OCI-M2 (cell line): Measurements from ENCODE around the gene EXD3.
"Not testable (repeated sequence)": the region's sequence is repeated elsewhere in the genome, so short reads cannot be mapped to it uniquely, and the experiment has no call there.

Experiments
- DNase-seq: peaks from one replicate; lab custom pipeline; 2025; ENCODE audit not compliant: unreplicated experiment; lab: John Stamatoyannopoulos, UW

Gene EXD3

DNA sequence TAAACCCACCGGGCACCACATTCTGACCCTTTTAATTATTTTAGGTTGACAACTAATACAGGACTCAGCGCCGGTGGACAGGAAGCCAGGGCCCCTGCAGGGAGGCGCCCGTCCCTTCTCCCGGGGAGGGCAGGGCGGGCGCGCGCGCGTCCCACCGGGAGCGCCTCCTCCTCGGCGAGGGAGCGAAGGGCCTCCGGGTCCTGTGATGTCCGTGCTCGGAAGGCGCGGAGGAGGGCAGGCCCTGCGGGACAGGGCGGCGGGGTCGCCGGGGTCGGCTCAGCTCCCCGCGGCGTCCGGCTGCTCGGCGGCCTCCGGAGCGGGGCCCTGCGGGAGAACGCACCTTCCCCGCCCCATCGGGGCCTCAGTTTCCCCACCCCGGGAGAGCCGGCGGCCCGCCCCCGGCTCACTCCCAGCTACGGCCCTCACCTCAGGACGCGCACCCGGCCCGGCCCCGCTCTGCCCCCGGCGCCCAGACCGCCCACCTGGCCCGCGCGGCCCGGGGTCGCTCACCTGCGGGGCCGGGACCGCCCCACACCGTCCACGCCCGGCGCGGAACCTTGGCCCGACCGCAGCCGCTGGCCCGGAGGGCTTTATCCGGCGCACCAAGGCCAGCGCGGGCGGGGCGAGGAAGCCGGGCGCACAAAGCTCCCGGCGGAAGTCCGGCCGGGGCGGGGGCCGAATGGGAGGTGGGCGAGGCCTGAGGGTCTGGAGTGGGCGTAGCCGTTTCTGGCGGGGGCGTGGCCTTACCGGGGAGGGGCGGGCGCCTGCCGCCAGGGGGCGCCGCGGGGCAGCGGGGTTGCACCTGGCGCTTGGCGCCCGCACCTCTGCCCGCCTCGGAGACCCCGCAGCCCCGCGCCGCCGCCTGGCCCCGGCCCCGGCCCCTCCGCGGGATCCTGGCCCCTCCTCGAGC, at the start of gene EXD3, which contains the start of gene NOXA1:
EXD3 (minus strand) TSS at position 559 of the 910 bp plus-strand sequence. CDS start 27,805 bp downstream, outside the sequence.
NOXA1 (plus strand) TSS at position 790 of the 910 bp plus-strand sequence. CDS start 137 bp downstream, outside the sequence.
- DNase-seq: peak; percentile 30

GRCh38 chr9:137470785-137471184, 47.8 kb upstream of the EXD3 start:
- no peak for DNase-seq

- no peak for DNase-seq
Observed at GRCh38 chr9:137467896-137468295, 44.9 kb upstream of the EXD3 start.

DNA sequence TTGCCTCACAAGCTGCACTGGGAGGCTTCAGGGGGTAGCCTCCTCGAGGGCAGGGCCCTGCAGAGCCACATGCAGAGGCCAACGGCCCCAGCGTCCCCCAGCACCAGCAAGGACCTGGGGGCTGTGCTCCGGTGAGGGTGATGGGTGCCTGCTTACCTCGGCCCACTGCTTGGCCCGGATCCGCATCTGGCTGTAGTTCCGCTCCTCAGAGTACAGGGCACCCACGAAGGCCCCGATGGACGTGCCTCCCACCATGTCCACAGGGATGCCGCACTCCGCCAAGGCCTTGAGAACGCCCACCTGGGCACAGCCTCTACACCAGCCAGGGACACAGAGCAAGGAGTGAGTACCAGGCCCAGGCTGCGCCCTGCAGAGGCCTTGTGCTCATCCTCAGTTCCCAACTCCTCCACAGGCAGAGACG, 44.2 kb upstream of the EXD3 start:
- no peak for DNase-seq

DNA sequence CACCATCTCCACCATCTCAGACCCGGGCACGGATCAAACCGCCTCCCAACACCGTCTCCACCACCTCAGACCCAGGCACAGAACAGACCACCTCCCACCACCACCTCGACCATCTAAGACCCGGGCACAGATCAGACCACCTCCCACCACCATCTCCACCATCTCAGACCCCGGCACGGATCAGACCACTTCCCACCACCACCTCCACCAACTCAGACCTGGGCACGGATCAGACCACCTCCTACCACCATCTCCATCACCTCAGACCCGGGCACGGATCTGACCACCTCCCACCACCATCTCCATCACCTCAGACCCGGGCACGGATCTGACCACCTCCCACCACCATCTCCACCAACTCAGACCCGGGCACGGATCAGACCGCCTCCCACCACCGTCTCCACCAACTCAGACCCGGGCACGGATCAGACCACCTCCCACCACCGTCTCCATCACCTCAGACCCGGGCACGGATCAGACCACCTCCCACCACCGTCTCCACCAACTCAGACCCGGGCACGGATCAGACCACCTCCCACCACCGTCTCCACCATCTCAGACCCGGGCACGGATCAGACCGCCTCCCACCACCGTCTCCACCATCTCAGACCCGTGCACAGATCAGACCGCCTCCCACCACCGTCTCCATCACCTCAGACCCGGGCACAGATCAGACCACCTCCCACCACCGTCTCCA, 43.6 kb upstream of the EXD3 start:
- not testable (repeated sequence) for DNase-seq

DNA sequence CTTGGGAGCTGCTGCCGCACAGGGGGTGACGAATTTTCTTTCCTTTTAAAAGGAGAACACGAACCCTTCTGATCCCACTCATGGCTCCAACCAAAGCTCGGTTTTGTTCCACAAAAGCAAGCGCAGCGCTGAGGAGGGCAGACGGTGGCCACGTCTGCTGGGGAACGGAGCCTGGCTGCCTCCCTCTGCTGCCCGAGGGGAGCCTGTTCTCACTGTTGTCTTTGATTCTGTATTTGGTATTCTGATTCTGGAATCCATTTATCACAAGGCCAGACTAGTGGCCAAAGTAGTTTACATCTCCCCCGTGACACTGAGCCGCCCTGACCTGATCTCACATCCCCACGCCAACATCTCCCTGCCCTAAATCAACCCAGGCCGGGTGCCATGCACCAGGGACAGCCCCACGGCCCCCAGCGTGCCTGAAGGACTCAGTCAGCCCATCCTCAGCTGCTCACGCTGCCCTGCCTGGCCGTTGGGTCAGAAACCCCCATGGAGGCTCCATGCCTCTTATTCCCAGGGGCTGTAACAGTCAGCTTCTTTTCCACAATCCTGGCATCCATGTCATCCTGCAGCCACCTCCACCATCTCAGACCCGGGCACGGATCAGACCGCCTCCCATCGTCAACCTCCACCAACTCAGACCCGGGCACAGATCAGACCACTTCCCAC, 42.9 kb upstream of the EXD3 start:
- no peak for DNase-seq

GRCh38 chr9:137465000-137465719, 42.2 kb upstream of the EXD3 start:
- no peak for DNase-seq

DNA sequence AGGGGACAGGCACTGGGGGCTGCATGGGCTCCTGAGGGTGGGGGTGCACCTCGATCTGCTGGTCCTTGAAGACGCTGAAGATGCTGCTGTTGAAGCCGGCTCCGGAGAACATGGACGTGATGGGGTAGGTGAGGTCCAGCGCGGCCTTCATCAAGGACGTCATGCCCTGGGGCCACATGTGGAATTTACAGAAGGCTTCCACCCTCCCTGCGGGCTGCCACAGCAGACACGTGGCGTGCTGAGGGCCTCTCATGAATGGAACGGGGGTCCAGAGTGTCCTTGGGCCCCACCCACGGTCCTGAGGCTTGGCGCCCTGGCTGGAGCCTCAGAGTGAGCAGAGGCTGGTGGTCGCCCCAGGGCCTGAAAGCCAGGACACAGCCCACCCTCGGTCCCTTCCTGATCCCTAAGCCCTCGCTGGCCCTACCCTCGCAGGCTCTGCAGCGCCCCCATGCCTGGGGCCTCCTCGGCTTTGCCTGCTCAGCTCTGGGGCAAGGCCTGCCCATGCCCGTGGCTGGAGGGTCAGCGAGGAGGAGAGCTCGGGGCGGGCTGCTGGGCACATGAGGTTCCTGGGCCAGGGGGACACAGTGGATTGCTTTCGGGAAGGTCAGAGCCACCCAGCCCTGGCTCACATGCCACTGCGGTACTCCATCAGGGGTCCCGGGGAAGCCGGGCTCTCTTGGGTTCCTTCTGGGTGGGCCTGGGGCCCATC, 41.5 kb upstream of the EXD3 start:
- DNase-seq: no peak

- no peak for DNase-seq
Observed at GRCh38 chr9:137463931-137464290, 40.9 kb upstream of the EXD3 start.

DNA sequence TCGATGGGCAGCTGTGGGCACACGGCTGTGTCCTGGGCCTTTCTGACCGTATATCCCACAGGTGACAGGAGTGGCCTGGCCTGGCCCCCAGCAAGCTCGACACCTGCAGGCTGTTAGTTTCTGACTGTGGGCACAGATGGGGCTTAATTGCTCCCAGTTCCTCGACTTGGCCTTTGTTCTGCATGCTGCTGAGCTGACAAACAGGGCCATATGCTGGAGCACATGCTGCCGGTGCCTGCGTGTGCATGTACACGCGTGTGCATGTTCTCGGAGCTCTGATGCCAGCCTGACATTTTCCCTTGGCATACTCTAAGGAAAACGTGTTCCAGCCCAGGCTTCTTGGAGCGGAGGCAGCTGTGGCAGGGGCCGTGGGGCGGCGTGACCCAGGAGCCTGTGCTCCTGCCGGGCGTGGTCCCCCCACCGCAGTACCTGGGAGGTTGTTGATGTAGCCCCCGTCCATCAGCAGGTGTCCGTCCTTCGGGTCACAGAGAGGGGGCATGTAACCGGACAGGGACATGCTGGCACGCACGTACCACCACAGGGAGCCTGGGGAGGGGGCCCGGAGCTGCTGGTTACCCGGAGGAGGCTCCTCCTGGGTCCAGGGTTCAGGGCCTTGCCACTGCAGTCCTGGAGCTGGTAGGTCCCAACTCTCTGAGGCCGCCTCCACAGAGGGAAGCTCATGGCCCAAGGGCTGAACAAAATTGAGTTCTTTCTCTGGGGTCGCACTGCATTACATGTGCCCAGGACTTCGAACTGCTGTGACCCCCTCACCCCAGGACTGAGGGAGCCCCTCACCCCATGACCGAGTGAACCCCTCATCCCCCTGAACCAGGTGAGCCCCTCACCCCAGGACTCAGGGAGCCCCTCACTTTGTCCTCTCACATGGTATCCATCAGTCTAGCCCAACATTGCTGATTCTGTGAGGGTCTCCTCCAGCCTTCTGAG, 40.3 kb upstream of the EXD3 start:
- no peak for DNase-seq

DNA sequence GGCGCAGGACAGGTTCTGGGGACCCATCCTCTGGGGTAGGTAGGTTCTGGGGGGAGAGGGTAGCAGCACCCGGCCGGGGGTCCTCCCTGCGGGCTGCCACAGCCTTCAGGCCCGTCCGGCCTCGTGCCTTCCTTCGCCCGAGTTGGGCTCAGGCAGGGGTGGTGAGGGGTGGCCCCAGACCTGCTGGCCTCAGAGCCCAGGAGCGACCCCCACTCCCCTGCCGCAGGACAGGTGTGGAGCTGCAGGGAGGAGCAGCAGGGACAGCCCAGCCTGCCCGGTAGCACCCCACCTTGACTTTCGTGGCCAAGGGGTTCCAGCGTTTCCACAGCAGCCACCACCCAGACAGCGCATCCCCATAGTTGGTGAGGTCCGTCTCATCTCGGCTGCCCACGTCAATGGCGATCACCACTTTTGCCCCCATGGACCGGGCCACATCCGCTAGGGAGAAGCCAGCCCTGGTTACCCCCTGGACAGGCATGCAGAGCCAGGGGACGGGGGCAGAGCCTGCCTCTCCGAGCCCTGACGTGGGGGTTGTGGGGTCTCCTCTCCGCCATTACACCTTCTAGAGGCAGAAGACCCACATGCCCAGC, 39.5 kb upstream of the EXD3 start:
- no peak for DNase-seq

DNA sequence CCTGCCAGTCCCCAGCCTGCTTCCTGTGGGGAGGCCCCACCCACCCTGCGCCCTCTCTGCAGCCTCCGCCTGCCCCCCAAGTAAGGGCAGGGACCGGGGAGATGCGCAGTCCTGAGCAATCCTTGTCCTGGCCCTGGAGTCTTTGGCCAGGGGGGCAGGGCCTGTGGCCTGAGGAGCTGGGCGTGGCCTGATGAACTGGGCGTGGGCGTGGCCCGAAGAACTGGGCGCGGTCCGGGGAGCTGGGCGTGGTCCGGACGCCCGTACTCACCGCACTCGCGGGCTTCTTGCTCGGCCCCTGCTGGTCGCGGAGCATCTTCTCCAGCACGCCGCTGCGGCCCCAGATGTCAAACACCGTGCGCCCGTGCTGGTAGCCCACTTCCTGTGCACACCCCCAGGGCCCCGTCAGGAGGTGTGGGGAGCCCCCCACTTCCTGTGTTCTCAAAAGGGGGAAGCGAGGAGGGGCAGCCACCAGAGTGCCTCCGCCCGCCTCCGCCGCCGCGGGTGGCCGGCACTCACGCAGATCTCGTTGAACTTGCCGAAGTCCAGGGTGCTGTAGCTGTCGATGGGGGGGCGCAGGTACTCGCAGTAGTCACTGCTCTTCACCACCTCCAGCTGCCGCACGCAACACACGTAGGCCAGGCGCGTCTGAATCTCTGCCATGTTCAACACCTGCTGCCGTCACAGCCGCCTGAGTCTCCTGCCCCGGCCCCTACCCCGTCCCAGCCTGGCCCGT, 38.9 kb upstream of the EXD3 start:
- DNase-seq: no peak

DNA sequence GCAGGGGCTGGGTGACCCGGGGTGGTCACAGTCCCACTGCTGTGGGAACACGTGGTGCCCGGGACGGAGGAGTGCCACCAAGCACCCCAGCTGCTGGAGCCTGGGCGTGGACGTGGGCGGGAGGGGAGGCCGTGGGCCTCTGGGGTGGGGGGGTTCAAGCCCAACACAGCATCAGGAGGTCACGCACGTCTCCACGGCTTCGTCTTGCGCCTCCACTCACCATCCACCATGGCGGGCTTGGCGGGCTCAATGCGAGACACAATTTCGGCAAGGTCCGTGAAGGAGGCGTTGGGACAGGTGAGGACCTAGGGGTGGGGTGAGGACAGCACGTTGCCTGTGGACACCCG, 38.3 kb upstream of the EXD3 start:
- DNase-seq: no peak

DNA sequence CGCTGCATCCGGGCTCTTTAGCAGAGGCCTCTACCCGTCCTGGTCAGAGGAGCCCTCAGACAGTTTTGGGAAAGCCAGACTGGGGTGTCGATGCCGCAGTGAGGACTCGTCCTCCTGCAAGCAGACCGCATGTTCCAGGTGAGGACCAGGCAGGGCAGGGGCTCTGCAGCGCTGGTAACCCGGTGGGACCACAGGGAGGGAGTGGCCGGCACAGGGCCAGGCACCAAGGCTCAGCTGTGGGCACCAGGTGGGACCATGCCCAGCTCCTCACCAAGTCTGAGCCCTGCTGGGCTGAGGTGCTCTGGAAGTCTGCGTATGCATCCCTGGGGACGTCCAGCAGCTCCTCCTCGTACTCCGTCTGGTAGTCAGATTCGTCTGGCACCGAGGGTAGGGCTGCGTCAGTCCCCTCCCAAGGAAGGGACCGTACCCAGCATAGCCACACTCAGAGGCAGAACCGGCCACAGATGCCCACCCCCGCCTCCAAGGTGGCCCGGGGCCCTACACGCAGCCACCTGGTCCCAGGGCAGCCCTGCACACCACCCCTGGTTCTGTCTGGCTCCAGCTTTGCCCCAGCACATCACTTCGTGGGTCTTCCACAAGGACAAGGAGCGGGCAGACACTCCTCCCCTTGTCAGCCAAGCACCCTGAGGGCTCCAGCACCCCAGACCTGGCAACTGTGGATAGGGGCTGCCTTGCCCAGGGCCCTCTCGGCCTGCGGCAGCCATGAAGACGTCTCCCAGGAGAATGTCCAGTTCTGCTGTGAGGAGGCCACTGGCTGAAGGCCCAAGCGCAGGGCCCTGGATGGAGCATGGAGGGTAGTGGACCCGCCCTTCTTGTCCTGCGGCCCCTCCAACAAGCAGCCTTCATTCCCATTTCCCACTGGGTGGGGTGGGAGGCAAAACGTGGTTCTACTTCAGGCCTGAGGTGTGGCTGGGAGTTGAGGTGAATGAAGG, 37.7 kb upstream of the EXD3 start:
- DNase-seq: no peak

DNA sequence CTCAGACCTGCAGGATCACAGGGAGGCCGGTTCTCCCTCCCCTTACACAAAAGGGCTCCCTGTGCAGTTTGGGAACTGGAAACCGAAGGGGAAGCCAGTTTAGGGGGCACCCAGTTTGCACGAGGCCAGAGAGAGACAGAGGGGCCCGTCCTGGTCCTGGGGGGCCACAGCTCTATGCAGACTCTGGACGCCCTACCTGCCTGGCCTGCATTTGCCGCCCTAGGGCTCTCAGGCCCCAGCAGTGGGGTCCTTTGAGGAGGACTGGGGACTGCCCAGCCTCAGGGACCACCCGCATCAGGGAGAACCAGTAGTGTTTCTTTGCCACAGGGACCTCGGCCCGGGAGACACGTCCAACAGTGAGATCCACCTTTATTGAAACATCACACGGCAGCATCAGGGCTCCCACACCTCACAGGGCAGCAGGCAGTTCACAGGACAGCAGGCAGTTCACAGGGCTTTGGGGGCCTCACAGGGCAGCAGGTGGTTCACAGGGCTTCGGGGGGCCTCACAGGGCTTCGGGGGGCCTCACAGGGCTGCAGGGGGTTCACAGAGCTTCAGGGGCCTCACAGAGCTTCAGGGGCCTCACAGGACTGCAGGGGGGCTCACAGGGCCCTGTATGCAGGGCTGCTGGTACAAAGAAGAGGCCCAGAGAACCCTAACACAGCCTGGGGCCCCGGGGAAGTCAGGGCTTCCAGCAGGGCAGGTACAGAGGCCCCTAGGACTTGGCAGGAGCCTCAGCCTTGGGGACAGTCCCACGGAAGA, 36.8 kb upstream of the EXD3 start:
- DNase-seq: no peak

- peak; percentile 27 for DNase-seq
Observed at GRCh38 chr9:137459152-137459600, 36.2 kb upstream of the EXD3 start, which contains the start of gene NSMF. TSS of gene NSMF (minus strand) at chr9:137459334. CDS start at chr9:137459102, 232 bp downstream.
